HG02970 (cell line): ENCODE data around the gene CD4.

Experiments used
- ATAC-seq: cut with Tn5 transposase; IDR thresholded peaks from one replicate; pipeline ENCODE4 v1.9.1; 2021; ENCODE audit warnings: mild to moderate bottlenecking, moderate library complexity, moderate number of reproducible peaks; ENCODE audit not compliant: unreplicated experiment, low FRiP score

Gene CD4

DNA sequence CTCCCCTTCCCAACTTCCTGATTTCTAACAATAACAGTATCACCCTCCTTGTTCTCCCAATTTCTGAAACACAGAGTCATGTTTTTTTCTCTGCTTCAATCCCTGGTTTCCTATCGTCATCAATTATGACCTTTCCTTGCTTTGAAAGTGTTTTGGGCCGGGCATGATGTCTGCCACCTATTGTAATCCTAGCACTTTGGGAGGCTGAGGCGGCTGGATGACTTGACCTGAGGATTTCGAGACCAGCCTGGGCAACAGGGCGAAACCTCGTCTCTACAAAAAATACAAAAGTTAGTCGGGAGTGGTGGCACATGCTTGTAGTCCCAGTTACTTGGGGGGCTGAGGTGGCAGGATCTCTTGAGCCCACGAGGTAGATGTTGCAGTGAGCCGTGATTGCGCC is 19.7 kb downstream of the CD4 start:
- no peak for ATAC-seq

GRCh38 chr12:6810758-6811157 is 21.4 kb downstream of the CD4 start:
- no peak for ATAC-seq

DNA sequence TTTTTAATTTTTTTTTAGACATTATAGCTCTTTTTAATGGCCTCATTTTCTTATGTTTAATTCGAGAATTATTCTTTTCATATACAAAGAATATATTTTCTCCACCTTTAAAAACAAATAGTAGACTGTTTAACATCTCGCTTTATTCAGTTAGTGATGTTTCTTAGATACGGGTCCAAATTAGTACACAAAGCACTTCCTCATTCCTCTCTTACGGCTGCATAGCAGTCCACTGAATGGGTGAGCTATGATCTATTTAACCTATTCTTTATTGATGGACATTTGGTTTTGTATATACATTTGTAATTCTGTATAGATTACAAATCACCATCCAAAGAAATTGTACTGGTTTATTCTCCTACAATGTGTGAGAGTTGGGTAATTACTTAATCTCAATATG is 24.0 kb downstream of the CD4 start:
- no peak for ATAC-seq

GRCh38 chr12:6816598-6816997 is 27.3 kb downstream of the CD4 start:
- no peak for ATAC-seq

- ATAC-seq = no peak
These were observed 27.8 kb downstream of the CD4 start for GRCh38 chr12:6817098-6817497.

GRCh38 chr12:6817662-6818157 is 28.4 kb downstream of the CD4 start:
- ATAC-seq = no peak

GRCh38 chr12:6818222-6818621 is 28.9 kb downstream of the CD4 start:
- no peak for ATAC-seq

- no peak for ATAC-seq
These were observed 29.3 kb downstream of the CD4 start for GRCh38 chr12:6818645-6819044.

DNA sequence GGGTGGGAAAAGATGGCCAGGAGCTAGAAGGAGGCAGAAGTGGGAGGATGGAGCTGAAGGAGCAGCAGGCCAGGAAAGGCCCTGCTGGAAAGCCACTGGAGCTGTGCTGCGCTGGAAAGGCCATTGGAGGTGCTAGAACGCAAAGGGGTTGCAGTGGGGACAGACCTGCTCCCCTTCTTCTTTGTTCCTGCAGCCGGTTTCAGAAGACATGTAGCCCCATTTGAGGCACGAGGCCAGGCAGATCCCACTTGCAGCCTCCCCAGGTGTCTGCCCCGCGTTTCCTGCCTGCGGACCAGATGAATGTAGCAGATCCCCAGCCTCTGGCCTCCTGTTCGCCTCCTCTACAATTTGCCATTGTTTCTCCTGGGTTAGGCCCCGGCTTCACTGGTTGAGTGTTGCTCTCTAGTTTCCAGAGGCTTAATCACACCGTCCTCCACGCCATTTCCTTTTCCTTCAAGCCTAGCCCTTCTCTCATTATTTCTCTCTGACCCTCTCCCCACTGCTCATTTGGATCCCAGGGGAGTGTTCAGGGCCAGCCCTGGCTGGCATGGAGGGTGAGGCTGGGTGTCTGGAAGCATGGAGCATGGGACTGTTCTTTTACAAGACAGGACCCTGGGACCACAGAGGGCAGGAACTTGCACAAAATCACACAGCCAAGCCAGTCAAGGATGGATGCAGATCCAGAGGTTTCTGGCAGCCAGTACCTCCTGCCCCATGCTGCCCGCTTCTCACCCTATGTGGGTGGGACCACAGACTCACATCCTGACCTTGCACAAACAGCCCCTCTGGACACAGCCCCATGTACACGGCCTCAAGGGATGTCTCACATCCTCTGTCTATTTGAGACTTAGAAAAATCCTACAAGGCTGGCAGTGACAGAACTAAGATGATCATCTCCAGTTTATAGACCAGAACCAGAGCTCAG is 30.0 kb downstream of the CD4 start:
- no peak for ATAC-seq

GRCh38 chr12:6820166-6820565 is 30.8 kb downstream of the CD4 start:
- no peak for ATAC-seq

DNA sequence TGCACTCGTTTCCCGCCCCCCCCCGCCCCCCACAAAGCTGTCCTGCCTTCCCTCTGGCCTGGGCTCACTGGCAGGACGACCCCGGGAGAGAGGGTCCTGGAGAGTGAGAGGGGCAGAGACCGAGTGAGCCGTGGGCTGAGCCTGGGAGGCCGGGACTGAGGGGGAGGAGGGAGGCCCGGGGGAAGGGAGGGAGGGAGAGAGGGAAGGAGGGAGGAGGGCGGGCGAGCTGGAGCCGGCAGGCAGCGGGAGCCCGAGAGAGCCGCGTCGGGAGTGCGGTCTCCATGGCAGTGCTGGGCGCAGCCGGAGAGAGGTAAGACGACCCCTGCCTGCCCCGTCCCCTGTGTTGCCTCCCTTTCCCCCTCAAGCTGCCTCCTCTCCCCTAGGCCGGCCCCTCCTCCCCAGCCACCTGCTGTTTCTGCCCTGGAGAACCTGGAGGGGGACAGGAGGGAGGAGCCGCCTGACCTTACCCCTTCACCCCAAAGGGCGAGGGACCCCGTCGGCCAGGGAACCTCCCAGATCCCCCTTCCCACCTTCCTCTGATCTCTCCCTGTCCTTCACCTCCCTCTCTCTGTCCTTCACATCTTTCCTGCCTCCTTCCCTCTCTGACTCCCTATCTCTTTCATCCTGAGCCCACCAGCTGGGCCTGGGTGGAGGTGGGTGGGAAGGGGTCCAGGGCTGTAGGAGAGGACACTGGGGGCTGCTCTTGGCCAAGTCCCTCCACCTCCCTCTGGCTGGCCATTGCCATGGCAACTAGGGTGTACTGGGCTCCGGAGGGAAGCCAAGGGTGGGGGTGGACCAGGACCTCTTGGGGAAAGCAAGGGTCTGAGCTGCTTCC is 32.5 kb downstream of the CD4 start, which contains the start of gene GPR162:
GPR162 (plus strand) TSS at position 231 of the 835 bp plus-strand sequence. CDS start 2,078 bp downstream, outside the sequence.
- ATAC-seq = no peak

GRCh38 chr12:6822426-6823135 is 33.3 kb downstream of the CD4 start:
- no peak for ATAC-seq

DNA sequence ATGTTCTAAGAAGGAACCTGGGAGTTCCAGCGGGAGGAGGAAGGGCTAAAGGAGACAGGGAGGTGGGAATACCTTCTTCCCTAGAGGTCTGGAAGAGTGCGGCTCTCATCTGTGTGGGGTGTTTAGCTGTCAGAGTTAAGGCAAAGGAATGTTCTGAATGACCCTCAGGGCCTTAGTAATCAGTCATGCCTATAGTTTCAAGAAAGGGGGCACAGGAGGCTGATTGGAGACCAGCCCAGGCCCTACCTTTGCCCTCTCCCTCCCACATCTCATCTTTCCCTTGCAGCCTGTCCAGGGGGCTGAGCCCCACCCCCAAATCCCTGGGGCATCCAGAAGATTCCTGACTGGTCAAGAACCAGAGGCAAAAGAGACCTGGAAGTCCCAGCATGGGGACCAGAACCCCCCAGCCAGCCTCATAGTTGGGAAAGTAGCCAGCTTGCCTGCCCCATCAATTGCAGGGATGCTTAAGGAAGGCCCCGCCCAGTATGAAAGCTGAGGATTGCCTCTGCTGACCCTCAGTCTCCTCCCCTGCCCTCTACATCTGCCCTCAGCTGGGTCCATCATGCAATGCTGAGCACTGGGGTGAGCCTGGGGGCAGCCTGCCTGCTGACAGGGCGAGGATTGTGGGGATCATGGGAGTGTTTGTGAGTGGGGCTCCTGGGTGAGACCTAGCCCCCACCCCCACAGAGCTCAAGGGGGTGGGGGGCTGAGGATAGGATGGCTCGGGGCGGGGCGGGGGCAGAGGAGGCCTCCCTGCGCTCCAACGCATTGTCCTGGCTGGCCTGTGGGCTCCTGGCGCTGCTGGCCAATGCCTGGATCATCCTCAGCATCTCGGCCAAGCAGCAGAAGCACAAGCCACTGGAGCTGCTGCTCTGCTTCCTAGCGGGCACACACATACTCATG is 34.1 kb downstream of the CD4 start:
- no peak for ATAC-seq

DNA sequence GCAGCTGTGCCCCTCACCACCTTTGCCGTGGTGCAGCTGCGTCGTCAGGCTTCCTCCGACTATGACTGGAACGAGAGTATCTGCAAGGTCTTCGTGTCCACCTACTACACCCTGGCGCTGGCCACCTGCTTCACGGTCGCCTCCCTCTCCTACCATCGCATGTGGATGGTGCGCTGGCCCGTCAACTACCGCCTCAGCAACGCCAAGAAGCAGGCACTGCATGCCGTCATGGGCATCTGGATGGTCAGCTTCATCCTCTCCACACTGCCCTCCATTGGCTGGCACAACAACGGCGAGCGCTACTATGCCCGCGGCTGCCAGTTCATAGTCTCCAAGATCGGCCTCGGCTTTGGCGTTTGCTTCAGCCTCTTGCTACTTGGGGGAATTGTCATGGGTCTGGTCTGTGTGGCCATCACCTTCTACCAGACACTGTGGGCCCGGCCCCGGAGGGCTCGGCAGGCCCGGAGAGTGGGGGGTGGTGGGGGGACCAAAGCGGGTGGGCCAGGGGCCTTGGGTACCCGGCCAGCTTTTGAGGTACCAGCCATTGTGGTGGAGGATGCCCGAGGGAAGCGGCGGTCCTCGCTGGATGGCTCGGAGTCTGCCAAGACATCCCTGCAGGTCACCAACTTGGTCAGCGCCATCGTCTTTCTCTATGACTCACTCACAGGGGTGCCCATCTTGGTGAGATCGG is 34.9 kb downstream of the CD4 start:
- no peak for ATAC-seq

DNA sequence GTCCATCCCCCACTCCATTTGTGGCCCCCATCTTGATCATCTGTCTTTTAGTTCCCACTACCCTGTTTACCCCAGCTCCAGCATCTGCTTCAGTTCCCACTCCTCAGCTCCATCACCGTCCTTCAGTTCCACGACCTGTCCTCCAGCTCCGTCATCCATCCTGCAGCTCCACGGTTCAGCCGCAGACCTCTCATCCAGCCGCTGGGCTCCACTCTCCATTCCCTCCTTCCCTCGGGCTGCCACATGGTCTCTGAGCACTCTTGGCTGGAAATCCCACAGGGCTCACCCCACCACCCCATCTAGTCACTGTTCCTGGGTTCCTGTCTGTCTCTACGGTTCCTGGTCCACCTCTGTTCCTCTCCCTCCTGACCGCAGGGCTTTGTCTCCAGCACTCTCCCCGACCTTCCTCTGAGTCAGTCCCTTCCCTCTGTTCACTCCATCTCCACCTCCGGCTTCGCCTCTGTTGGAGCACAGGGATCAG is 35.6 kb downstream of the CD4 start:
- no peak for ATAC-seq

GRCh38 chr12:6825398-6826124 is 36.2 kb downstream of the CD4 start:
- ATAC-seq = no peak

DNA sequence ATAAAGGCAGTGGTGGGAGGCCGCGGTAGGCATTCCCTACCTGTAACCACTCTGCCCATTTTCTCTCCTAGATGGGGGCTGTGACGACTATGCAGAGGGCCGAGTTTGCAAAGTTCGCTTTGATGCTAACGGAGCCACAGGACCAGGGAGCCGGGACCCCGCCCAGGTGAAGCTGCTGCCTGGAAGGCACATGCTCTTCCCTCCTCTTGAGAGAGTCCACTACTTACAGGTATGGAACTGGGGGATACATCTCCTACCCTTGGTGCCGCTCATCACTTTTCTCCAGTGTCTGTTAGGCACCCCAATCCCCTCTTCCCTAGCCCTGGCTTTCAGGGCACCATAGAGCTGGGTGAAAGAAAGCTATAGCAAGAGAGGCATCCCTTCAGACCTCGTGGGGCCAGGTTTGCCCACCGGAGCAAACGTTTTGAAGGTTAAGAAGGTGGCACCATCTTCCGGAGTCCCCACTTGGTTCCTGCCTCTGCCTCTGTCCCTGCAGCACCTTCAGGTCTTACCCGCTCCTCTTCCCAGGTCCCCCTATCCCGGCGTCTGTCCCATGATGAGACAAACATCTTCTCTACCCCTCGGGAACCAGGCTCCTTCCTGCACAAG is 36.9 kb downstream of the CD4 start:
- ATAC-seq = no peak
